ENCODE results near the gene ZFR.

DNA sequence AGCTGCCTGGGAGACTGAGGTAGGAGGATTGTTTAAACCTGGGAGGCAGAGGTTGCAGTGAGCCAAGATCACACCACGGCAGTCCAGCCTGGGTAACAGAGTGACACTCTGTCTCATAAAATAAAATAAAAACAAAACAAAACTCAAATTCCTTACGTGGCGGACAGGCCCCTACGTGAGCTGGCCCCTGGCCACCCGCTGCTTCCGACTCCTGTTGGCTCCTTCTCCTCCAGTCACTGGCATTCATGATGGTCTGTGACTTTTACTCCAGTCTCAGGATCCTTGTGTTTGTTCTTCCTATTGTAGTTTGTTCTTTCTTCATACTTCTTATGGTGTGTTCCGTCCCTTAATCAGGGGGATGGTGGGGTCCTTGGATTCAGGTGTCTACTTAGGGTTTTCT is 28.5 kb upstream of the ZFR start:
- TF ChIP-seq, protein P1, sequence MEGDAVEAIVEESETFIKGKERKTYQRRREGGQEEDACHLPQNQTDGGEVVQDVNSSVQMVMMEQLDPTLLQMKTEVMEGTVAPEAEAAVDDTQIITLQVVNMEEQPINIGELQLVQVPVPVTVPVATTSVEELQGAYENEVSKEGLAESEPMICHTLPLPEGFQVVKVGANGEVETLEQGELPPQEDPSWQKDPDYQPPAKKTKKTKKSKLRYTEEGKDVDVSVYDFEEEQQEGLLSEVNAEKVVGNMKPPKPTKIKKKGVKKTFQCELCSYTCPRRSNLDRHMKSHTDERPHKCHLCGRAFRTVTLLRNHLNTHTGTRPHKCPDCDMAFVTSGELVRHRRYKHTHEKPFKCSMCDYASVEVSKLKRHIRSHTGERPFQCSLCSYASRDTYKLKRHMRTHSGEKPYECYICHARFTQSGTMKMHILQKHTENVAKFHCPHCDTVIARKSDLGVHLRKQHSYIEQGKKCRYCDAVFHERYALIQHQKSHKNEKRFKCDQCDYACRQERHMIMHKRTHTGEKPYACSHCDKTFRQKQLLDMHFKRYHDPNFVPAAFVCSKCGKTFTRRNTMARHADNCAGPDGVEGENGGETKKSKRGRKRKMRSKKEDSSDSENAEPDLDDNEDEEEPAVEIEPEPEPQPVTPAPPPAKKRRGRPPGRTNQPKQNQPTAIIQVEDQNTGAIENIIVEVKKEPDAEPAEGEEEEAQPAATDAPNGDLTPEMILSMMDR (IDR thresholded peaks at IDR 0.05): no peak
- TF ChIP-seq POLR2A (IDR thresholded peaks at IDR 0.05): no peak

Measured in lower leg skin (tissue), 3 donors.